ENCODE data around the gene PADI2. TPM values are rescaled to one million over a fixed set of nuclear protein-coding genes. Genes with fewer than 3 reads are reported as not detected.
A peak's percentile ranks its signal among the peaks of the same experiment; 100 is the strongest.
"Not testable (repeated sequence)": the region's sequence is repeated elsewhere in the genome, so short reads cannot be mapped to it uniquely, and the experiment has no call there.

Gene PADI2
- total and polyA plus RNA-seq, 2 donors (not counting 3 experiments of a cell fraction or from before 2014, with no cell fraction given): not detected

GRCh38 chr1:17062751-17063150 lies 56.5 kb downstream of the PADI2 start:
- H4K20me1 ChIP-seq (replicated peaks; ENCODE audit: control insufficient read depth, extremely low read depth, insufficient read depth, low read length); H3K27ac ChIP-seq (ENCODE audit: insufficient read depth, low read depth, low read length); dilution Hi-C loops (cut with MboI; ENCODE audit: extremely low pct_ligation_motif_present, low sequenced_read_pairs); H3K9me3 ChIP-seq (replicated peaks; ENCODE audit: control insufficient read depth, insufficient read depth, low read length); H3K36me3 ChIP-seq (ENCODE audit: control insufficient read depth in 2 of 2, extremely low read depth in 1 of 2, insufficient read depth in 2 of 2, low read length in 2 of 2); H3K27me3 ChIP-seq (ENCODE audit: control insufficient read depth in 2 of 2, insufficient read depth in 2 of 2, low read length in 2 of 2); H3K4me3 ChIP-seq (replicated peaks in 1 of 3; ENCODE audit: insufficient read depth in 1 of 3, low read depth in 1 of 3, low read length in 3 of 3); H2AFZ ChIP-seq (ENCODE audit: low read depth, low read length); POLR2A ChIA-PET; H3K9ac ChIP-seq (replicated peaks; ENCODE audit: extremely low read depth, insufficient read depth, low read length); H3K4me1 ChIP-seq (ENCODE audit: control insufficient read depth, extremely low read depth, insufficient read depth, low read length); H3K9me1 ChIP-seq (replicated peaks; ENCODE audit: control insufficient read depth, extremely low read depth, insufficient read depth, low read length); H3K79me2 ChIP-seq (ENCODE audit: control insufficient read depth, insufficient read depth, low read length); intact Hi-C loops (cut with micrococcal nuclease); H3K4me2 ChIP-seq (ENCODE audit: insufficient read depth, low read length); FAIRE-seq; BruUV-seq (replicated peaks): not testable (repeated sequence)
- peak; percentile 15 for TF ChIP-seq GATA2 (IDR thresholded peaks at IDR 0.05; ENCODE audit: insufficient read depth, insufficient read length, low read depth, low read length)
- CTCF ChIA-PET: interaction anchor here (0.8 to 5.7 kb wide), 6 partner anchors 11 to 274 kb away, joined by 3 to 37 read pairs (median 4); no protein-coding TSS in a partner anchor
- peak; percentile 13 for DNase-seq (ENCODE audit: low read depth, low spot score)

GRCh38 chr1:17061892-17062291 lies 57.4 kb downstream of the PADI2 start:
- no peak overlapping the region for H3K4me3 ChIP-seq (replicated peaks in 1 of 3; ENCODE audit: insufficient read depth in 1 of 3, low read depth in 1 of 3, low read length in 3 of 3)
- no peak overlapping the region for H2AFZ ChIP-seq (ENCODE audit: low read depth, low read length)
- no peaks in the 10 kb centered on the region for H3K36me3 ChIP-seq (ENCODE audit: control insufficient read depth in 2 of 2, extremely low read depth in 1 of 2, insufficient read depth in 2 of 2, low read length in 2 of 2)
- no peaks in the 10 kb centered on the region for H3K27me3 ChIP-seq (ENCODE audit: control insufficient read depth in 2 of 2, insufficient read depth in 2 of 2, low read length in 2 of 2)
- FAIRE-seq (no peak), DNase-seq (ENCODE audit: low read depth, low spot score) (no peak)
- no peak overlapping the region for H3K4me2 ChIP-seq (ENCODE audit: insufficient read depth, low read length)
- H3K4me1 ChIP-seq (ENCODE audit: control insufficient read depth, extremely low read depth, insufficient read depth, low read length): peaks cover 5% of the 10 kb centered on the region
- intact Hi-C loops (cut with micrococcal nuclease) (no loop called here), dilution Hi-C loops (cut with MboI; ENCODE audit: extremely low pct_ligation_motif_present, low sequenced_read_pairs) (no loop called here)
- TF ChIP-seq EZH2 (IDR thresholded peaks at IDR 0.05; ENCODE audit: borderline replicate concordance, low read depth, low read length, severe bottlenecking) (no peak), POLR2A (IDR thresholded peaks at IDR 0.05; ENCODE audit: low read depth, low read length) (no peak), JUN (IDR thresholded peaks at IDR 0.05; ENCODE audit: borderline replicate concordance, insufficient read depth, insufficient read length, low read depth) (no peak), POLR2AphosphoS5 (IDR thresholded peaks at IDR 0.05; ENCODE audit: insufficient read depth, low read depth, low read length) (no peak), CTCF (IDR thresholded peaks at IDR 0.05; ENCODE audit: extremely low read depth in 1 of 2, insufficient read depth in 1 of 2, low read depth in 1 of 2, low read length in 2 of 2) (no peak), GATA2 (IDR thresholded peaks at IDR 0.05; ENCODE audit: insufficient read depth, insufficient read length, low read depth, low read length) (no peak), FOS (IDR thresholded peaks at IDR 0.05; ENCODE audit: borderline replicate concordance, insufficient read depth, low read length) (no peak), MYC (IDR thresholded peaks at IDR 0.05; ENCODE audit: low read depth, low read length) (no peak)
- TF ChIP-seq, protein P1, sequence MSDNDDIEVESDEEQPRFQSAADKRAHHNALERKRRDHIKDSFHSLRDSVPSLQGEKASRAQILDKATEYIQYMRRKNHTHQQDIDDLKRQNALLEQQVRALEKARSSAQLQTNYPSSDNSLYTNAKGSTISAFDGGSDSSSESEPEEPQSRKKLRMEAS (IDR thresholded peaks at IDR 0.05; ENCODE audit: insufficient read depth, insufficient read length): no peak
- no TSS peak for BruUV-seq (replicated peaks)
- H3K9me3 ChIP-seq (replicated peaks; ENCODE audit: control insufficient read depth, insufficient read depth, low read length): no peaks in the 10 kb centered on the region
- H4K20me1 ChIP-seq (replicated peaks; ENCODE audit: control insufficient read depth, extremely low read depth, insufficient read depth, low read length): no peaks in the 10 kb centered on the region
- H3K27ac ChIP-seq (ENCODE audit: insufficient read depth, low read depth, low read length): no peak overlapping the region
- ChIA-PET POLR2A (no interaction called here), CTCF (interaction anchor here (0.9 to 5.7 kb wide), 7 partner anchors 12 to 341 kb away, joined by 3 to 37 read pairs (median 4); no protein-coding TSS in a partner anchor)
- no peaks in the 10 kb centered on the region for H3K79me2 ChIP-seq (ENCODE audit: control insufficient read depth, insufficient read depth, low read length)
- H3K9ac ChIP-seq (replicated peaks; ENCODE audit: extremely low read depth, insufficient read depth, low read length): no peak overlapping the region
- H3K9me1 ChIP-seq (replicated peaks; ENCODE audit: control insufficient read depth, extremely low read depth, insufficient read depth, low read length): no peaks in the 10 kb centered on the region
